GM23338 (cell line): ENCODE data around the gene DVL1. TPM values are rescaled to one million over a fixed set of nuclear protein-coding genes. Genes with fewer than 3 reads are reported as not detected.

Source experiments
- ATAC-seq: fragments of 200-7000 bp; cut with Tn5 transposase; 3 replicates; pipeline ENCODE4 v1.9.1; 2020
- DNase-seq: peaks from one replicate; pipeline ENCODE4 v3.0.0-alpha.2; 2015; ENCODE audit warnings: low spot score
- H2AFZ ChIP-seq: fragments of 200-600 bp; sonication (generic); 2 replicates; pipeline ENCODE4 v1.8.0; 2016; ENCODE audit warnings: antibody characterized with exemption, mild to moderate bottlenecking, moderate library complexity
- H3F3A ChIP-seq: fragments of 200-600 bp; sonication (generic); replicated peaks from 2 replicates; pipeline ENCODE4 v1.8.0; 2017; ENCODE audit warnings: antibody characterized with exemption, mixed run types, low read depth
- H3K27ac ChIP-seq: fragments of 200-600 bp; sonication (generic); 2 replicates; pipeline ENCODE4 v1.6.1; 2016; ENCODE audit warnings: low read depth
- H3K27me3 ChIP-seq: fragments of 200-600 bp; sonication (generic); 2 replicates; pipeline ENCODE4 v1.8.0; 2016; ENCODE audit warnings: mild to moderate bottlenecking, mixed run types, moderate library complexity; ENCODE audit not compliant: insufficient read depth
- H3K36me3 ChIP-seq: fragments of 200-600 bp; sonication (generic); 2 replicates; pipeline ENCODE4 v1.8.0; 2016; ENCODE audit warnings: mild to moderate bottlenecking; ENCODE audit not compliant: insufficient read depth
- H3K4me1 ChIP-seq: fragments of 200-600 bp; sonication (generic); 2 replicates; pipeline ENCODE4 v1.8.0; 2016; ENCODE audit warnings: mild to moderate bottlenecking, moderate library complexity; ENCODE audit not compliant: insufficient read depth
- H3K4me2 ChIP-seq: fragments of 200-600 bp; sonication (generic); 2 replicates; pipeline ENCODE4 v1.7.1; 2017; ENCODE audit warnings: mixed run types
- H3K4me3 ChIP-seq: fragments of 200-600 bp; sonication (generic); 2 replicates; pipeline ENCODE4 v1.6.1; 2016; ENCODE audit warnings: mixed run types
- H3K79me2 ChIP-seq: fragments of 200-600 bp; sonication (generic); replicated peaks from 2 replicates; pipeline ENCODE4 v1.8.0; 2017; ENCODE audit warnings: mild to moderate bottlenecking; ENCODE audit not compliant: insufficient read depth
- H3K9me2 ChIP-seq: fragments of 200-600 bp; sonication (generic); 2 replicates; pipeline ENCODE4 v1.8.0; 2017; ENCODE audit not compliant: insufficient read depth
- H4K20me1 ChIP-seq: fragments of 200-600 bp; sonication (generic); replicated peaks from 2 replicates; pipeline ENCODE4 v1.8.0; 2017; ENCODE audit warnings: mild to moderate bottlenecking; ENCODE audit not compliant: insufficient read depth
- H3K27ac Mint-ChIP-seq: 2 replicates; pipeline ENCODE4 v1.8.0; 2020; ENCODE audit warnings: inconsistent platforms, mild to moderate bottlenecking, moderate library complexity, mixed read lengths
- H3K27me3 Mint-ChIP-seq: 3 replicates; pipeline ENCODE4 v1.8.0; 2022; ENCODE audit warnings: low read depth, mild to moderate bottlenecking, moderate library complexity, mixed read lengths, inconsistent platforms; ENCODE audit not compliant: insufficient read depth, poor library complexity
- H3K36me3 Mint-ChIP-seq: 3 replicates; pipeline ENCODE4 v1.8.0; 2021; ENCODE audit warnings: low read depth, mild to moderate bottlenecking, inconsistent platforms, moderate library complexity, mixed read lengths
- H3K4me1 Mint-ChIP-seq: 3 replicates; pipeline ENCODE4 v1.8.0; 2020; ENCODE audit warnings: mild to moderate bottlenecking, inconsistent platforms, mixed read lengths
- H3K4me3 Mint-ChIP-seq: 3 replicates; pipeline ENCODE4 v1.8.0; 2021; ENCODE audit warnings: moderate library complexity, mild to moderate bottlenecking, inconsistent platforms, mixed read lengths
- H3K9me3 Mint-ChIP-seq: 3 replicates; pipeline ENCODE4 v1.8.0; 2020; ENCODE audit warnings: moderate library complexity, mild to moderate bottlenecking, inconsistent platforms, mixed read lengths
- CREB1 ChIP-seq: fragments of 250-450 bp; sonication (Bioruptor Pico); IDR thresholded peaks from 2 replicates; pipeline ENCODE4 v1.5.0; 2020; ENCODE audit warnings: low read depth, mild to moderate bottlenecking, moderate library complexity
- EZH2 ChIP-seq: fragments of 200-600 bp; sonication (generic); IDR thresholded peaks from one replicate; pipeline ENCODE4 v1.8.0; 2017; ENCODE audit warnings: antibody characterized with exemption, mild to moderate bottlenecking, low read depth; ENCODE audit not compliant: unreplicated experiment
- EZH2phosphoT487 ChIP-seq: fragments of 200-600 bp; sonication (generic); IDR thresholded peaks from one replicate; pipeline ENCODE4 v1.8.1; 2018; ENCODE audit warnings: antibody characterized with exemption; ENCODE audit not compliant: unreplicated experiment
- NANOG ChIP-seq: IDR thresholded peaks from 2 replicates; pipeline ENCODE4 v1.6.1; 2016; ENCODE audit warnings: antibody characterized with exemption, borderline replicate concordance
- POLR2AphosphoS5 ChIP-seq: IDR thresholded peaks from 2 replicates; pipeline ENCODE4 v1.6.1; 2016; ENCODE audit warnings: antibody characterized with exemption, low read depth
- STAT1 ChIP-seq: IDR thresholded peaks from one replicate; pipeline ENCODE4 v1.6.1; 2016; ENCODE audit warnings: antibody characterized with exemption; ENCODE audit not compliant: unreplicated experiment
- ZNF114 ChIP-seq: fragments of 250-450 bp; sonication (Bioruptor Pico); IDR thresholded peaks from 2 replicates; pipeline ENCODE4 v1.5.0; 2020; ENCODE audit warnings: mild to moderate bottlenecking, moderate library complexity
- polyA plus RNA-seq: library from polyadenylated mRNA; unstranded; fragments of >200 nt; fragmentation: Nextera tagmentation; extraction: Ambion mirVana; gene quantifications from 2 replicates; pipeline ENCODE4 v1.2.1, GENCODE V29; 2016
- total RNA-seq: library from RNA; depleted of rRNA; stranded (reverse); fragments of >200 nt; shearing (Covaris generic); gene quantifications from 2 replicates; pipeline ENCODE4 v1.2.3, GENCODE V29; 2014
- TF ChIP-seq, protein P1 (sequence below): IDR thresholded peaks from 2 replicates; pipeline ENCODE4 v1.6.1; 2016; ENCODE audit warnings: antibody characterized with exemption
- TF ChIP-seq, protein P2 (sequence below): IDR thresholded peaks from one replicate; pipeline ENCODE4 v1.6.1; 2018; ENCODE audit warnings: antibody characterized with exemption; ENCODE audit not compliant: unreplicated experiment

The DVL1 gene
- total and polyA plus RNA-seq, 2 experiments from 2014 or later: 13.5 to 69.7 TPM

DNA sequence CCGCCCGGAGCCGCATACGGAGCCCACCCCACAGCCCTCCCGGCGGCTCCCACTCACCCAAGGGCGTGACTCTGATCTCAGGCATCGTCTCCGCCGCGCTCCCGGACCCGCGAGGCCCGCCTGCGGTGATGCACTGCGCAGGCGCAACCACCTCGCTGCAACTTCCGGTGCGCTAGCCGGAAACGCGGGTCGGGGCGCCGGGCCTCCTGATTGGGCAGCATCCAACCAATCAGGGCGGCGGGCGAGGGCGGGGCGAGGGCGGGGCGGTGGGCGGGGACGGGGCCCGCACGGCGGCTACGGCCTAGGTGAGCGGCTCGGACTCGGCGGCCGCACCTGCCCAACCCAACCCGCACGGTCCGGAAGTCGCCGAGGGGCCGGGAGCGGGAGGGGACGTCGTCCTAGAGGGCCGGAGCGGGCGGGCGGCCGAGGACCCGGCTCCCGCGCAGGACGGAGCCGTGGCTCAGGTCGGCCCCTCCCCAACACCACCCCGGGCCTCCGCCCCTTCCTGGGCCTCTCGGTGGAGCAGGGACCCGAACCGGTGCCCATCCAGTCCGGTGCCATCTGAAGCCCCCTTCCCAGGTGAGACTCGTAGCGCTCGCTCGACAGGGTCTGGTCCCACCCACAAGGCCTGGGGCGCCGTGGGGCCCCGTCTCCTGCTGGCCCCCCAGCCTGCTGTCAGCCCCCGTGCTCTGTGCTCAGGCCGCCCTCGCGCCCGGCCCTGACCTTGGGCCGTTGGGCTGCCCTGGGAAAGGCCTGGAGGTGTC is 24.5 kb downstream of the DVL1 start, which contains the start of the genes CPTP and INTS11:
TSS of gene CPTP (plus strand) at position 279 of the 764 bp plus-strand sequence. CDS start 2,109 bp downstream, outside the sequence.
TSS of gene INTS11 (minus strand) at position 137 of the 764 bp plus-strand sequence. CDS start at position 85, 52 bp downstream.
- Mint-ChIP-seq H3K9me3 (no peaks in the 10 kb centered on the region; the same call in 2 of the 3 replicates), H3K27ac (no peak within 1 kb of the TSS), H3K4me3 (peak within 1 kb of the TSS; percentile 85), H3K27me3 (peaks cover 19% of the 10 kb centered on the region), H3K36me3 (peaks cover 17% of the 10 kb centered on the region), H3K4me1 (peaks cover 11% of the 10 kb centered on the region)
- H3K27me3 ChIP-seq: no peaks in the 10 kb centered on the region
- ATAC-seq (peak; percentile 87), DNase-seq (peak; percentile 95)
- TF ChIP-seq NANOG (no peak), POLR2AphosphoS5 (peak; percentile 88)
- H3F3A ChIP-seq: peaks cover 8% of the 10 kb centered on the region; the same call in 1 of the 2 replicates
- H2AFZ ChIP-seq: no peak within 1 kb of the TSS
- H3K36me3 ChIP-seq: no peaks in the 10 kb centered on the region
- no peaks in the 10 kb centered on the region for H3K9me2 ChIP-seq
- no peak within 1 kb of the TSS for H3K27ac ChIP-seq
- H3K4me1 ChIP-seq: no peaks in the 10 kb centered on the region
- peak within 1 kb of the TSS; percentile 93 for H3K4me2 ChIP-seq
- H3K4me3 ChIP-seq: peak within 1 kb of the TSS; percentile 85
- peaks cover 45% of the 10 kb centered on the region for H3K79me2 ChIP-seq
- H4K20me1 ChIP-seq: peaks cover 5% of the 10 kb centered on the region; the same call in 1 of the 2 replicates

DNA sequence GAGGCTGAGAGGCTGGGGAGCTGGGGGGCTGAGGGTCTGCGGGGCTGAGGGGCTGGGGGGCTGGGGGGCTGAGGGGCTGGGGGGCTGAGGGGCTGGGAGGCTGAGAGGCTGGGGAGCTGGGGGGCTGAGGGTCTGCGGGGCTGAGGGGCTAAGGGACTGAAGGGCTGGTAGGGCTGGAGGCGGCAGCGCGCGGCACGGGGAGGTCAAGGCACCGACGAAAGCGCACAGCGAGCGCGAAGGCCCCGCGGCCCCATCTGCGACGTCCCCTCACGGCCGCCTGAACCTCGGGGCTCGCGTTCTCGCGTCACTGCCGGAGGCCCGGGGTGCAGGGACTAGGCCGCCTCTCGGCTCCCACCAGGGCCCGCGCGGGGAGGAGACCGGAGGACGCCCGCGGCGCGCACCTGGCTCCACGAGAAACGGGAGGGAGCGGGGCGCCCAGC is 25.1 kb downstream of the DVL1 start:
- H3K36me3 ChIP-seq: no peaks in the 10 kb centered on the region
- TF ChIP-seq STAT1: no peak
- no peak for TF ChIP-seq EZH2
- TF ChIP-seq, protein P1, sequence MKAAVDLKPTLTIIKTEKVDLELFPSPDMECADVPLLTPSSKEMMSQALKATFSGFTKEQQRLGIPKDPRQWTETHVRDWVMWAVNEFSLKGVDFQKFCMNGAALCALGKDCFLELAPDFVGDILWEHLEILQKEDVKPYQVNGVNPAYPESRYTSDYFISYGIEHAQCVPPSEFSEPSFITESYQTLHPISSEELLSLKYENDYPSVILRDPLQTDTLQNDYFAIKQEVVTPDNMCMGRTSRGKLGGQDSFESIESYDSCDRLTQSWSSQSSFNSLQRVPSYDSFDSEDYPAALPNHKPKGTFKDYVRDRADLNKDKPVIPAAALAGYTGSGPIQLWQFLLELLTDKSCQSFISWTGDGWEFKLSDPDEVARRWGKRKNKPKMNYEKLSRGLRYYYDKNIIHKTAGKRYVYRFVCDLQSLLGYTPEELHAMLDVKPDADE: no peak
- TF ChIP-seq ZNF114: no peak
- TF ChIP-seq, protein P2, sequence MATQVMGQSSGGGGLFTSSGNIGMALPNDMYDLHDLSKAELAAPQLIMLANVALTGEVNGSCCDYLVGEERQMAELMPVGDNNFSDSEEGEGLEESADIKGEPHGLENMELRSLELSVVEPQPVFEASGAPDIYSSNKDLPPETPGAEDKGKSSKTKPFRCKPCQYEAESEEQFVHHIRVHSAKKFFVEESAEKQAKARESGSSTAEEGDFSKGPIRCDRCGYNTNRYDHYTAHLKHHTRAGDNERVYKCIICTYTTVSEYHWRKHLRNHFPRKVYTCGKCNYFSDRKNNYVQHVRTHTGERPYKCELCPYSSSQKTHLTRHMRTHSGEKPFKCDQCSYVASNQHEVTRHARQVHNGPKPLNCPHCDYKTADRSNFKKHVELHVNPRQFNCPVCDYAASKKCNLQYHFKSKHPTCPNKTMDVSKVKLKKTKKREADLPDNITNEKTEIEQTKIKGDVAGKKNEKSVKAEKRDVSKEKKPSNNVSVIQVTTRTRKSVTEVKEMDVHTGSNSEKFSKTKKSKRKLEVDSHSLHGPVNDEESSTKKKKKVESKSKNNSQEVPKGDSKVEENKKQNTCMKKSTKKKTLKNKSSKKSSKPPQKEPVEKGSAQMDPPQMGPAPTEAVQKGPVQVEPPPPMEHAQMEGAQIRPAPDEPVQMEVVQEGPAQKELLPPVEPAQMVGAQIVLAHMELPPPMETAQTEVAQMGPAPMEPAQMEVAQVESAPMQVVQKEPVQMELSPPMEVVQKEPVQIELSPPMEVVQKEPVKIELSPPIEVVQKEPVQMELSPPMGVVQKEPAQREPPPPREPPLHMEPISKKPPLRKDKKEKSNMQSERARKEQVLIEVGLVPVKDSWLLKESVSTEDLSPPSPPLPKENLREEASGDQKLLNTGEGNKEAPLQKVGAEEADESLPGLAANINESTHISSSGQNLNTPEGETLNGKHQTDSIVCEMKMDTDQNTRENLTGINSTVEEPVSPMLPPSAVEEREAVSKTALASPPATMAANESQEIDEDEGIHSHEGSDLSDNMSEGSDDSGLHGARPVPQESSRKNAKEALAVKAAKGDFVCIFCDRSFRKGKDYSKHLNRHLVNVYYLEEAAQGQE: no peak
- TF ChIP-seq CREB1 (CRISPR knock-in tag): no peak
- TF ChIP-seq EZH2phosphoT487: no peak
- Mint-ChIP-seq H3K9me3 (no peaks in the 10 kb centered on the region; the same call in 2 of the 3 replicates), H3K36me3 (peaks cover 20% of the 10 kb centered on the region), H3K4me1 (peaks cover 11% of the 10 kb centered on the region), H3K27ac (no peak overlapping the region), H3K4me3 (peak overlapping the region; percentile 82; the same call in 2 of the 3 replicates), H3K27me3 (peaks cover 21% of the 10 kb centered on the region)
- H3K4me3 ChIP-seq: peak overlapping the region; percentile 85
- DNase-seq (no peak), ATAC-seq (peak; percentile 15)
- no peaks in the 10 kb centered on the region for H3K27me3 ChIP-seq
- peaks cover 5% of the 10 kb centered on the region; the same call in 1 of the 2 replicates for H4K20me1 ChIP-seq
- peaks cover 50% of the 10 kb centered on the region for H3K79me2 ChIP-seq
- no peak overlapping the region for H3K27ac ChIP-seq
- H3K4me2 ChIP-seq: peak overlapping the region; percentile 83
- H2AFZ ChIP-seq: no peak overlapping the region
- no peaks in the 10 kb centered on the region for H3K4me1 ChIP-seq
- 0 out of 2 replicates have a peak, but pooled peaks cover 3% of the 10 kb centered on the region for H3F3A ChIP-seq
- H3K9me2 ChIP-seq: no peaks in the 10 kb centered on the region
